Subcutaneous abdominal adipose tissue (tissue), 5 donors: ENCODE measurements around the gene CELF3.
"Not testable (repeated sequence)": the region's sequence is repeated elsewhere in the genome, so short reads cannot be mapped to it uniquely, and the experiment has no call there.

Experiments used
- H3K27ac ChIP-seq: one replicate; pipeline ENCODE4 v1.7.0; 2013; ENCODE audit warnings: low read depth, mild to moderate bottlenecking, inconsistent platforms, low read length, moderate library complexity
- H3K27me3 ChIP-seq, 5 donors: one replicate each; pipeline ENCODE4 v1.7.0; 2013; ENCODE audit warnings: low read length in 5 of 5, inconsistent platforms in 1 of 5; ENCODE audit not compliant: control insufficient read depth in 5 of 5, insufficient read depth in 4 of 5
- H3K36me3 ChIP-seq, 5 donors: one replicate each; pipeline ENCODE4 v1.7.0; 2013; ENCODE audit warnings: low read length in 5 of 5; ENCODE audit not compliant: control insufficient read depth in 5 of 5, insufficient read depth in 5 of 5
- H3K4me1 ChIP-seq, 5 donors: one replicate each; pipeline ENCODE4 v1.7.0; 2013; ENCODE audit warnings: low read length in 5 of 5, mild to moderate bottlenecking in 3 of 5, moderate library complexity in 1 of 5; ENCODE audit not compliant: control insufficient read depth in 5 of 5, insufficient read depth in 5 of 5
- H3K4me3 ChIP-seq, 5 donors: one replicate each; pipeline ENCODE4 v1.7.0; 2013; ENCODE audit warnings: low read length in 5 of 5, low read depth in 1 of 5
- H3K9ac ChIP-seq, 5 donors: one replicate each; pipeline ENCODE4 v1.7.0; 2013; ENCODE audit warnings: low read length in 5 of 5, mild to moderate bottlenecking in 4 of 5, moderate library complexity in 3 of 5
- H3K9me3 ChIP-seq, 5 donors: one replicate each; pipeline ENCODE4 v1.7.0; 2013; ENCODE audit warnings: low read length in 5 of 5; ENCODE audit not compliant: control insufficient read depth in 5 of 5
- donor health status: healthy.
- donor health status: healthy.
- donor health status: healthy.
- donor health status: healthy.
- donor health status: healthy.

The CELF3 gene

GRCh38 chr1:151681923-151682322 is 34.7 kb downstream of the CELF3 start:
- H3K4me1 ChIP-seq: peaks cover 0 to 4% (median 0%) of the 10 kb centered on the region in 5 donors
- H3K9ac ChIP-seq: no peak overlapping the region
- no peaks in the 10 kb centered on the region for H3K9me3 ChIP-seq
- H3K36me3 ChIP-seq: peaks cover 4 to 40% (median 19%) of the 10 kb centered on the region in 5 donors
- H3K27ac ChIP-seq: no peak overlapping the region
- no peaks in the 10 kb centered on the region for H3K27me3 ChIP-seq
- no peak overlapping the region for H3K4me3 ChIP-seq

- Histone ChIP-seq H3K9ac (no peak overlapping the region), H3K9me3 (no peaks in the 10 kb centered on the region), H3K4me3 (no peak overlapping the region), H3K27me3 (no peaks in the 10 kb centered on the region), H3K36me3 (peaks cover 4 to 35% (median 14%) of the 10 kb centered on the region in 5 donors), H3K27ac (no peak overlapping the region), H3K4me1 (peaks cover 0 to 4% (median 0%) of the 10 kb centered on the region in 5 donors)
These were observed 35.8 kb downstream of the CELF3 start for GRCh38 chr1:151680826-151681225.

GRCh38 chr1:151680391-151680790 is 36.2 kb downstream of the CELF3 start:
- no peak overlapping the region for H3K4me3 ChIP-seq
- H3K36me3 ChIP-seq: peaks cover 4 to 31% (median 14%) of the 10 kb centered on the region in 5 donors
- no peak overlapping the region for H3K9ac ChIP-seq
- peaks cover 0 to 4% (median 0%) of the 10 kb centered on the region in 5 donors for H3K4me1 ChIP-seq
- H3K27ac ChIP-seq: no peak overlapping the region
- H3K27me3 ChIP-seq: no peaks in the 10 kb centered on the region
- no peaks in the 10 kb centered on the region for H3K9me3 ChIP-seq

- Histone ChIP-seq H3K27ac (no peak overlapping the region), H3K4me3 (no peak overlapping the region), H3K4me1 (peaks cover 0 to 3% (median 0%) of the 10 kb centered on the region in 5 donors), H3K36me3 (peaks cover 5 to 20% (median 8%) of the 10 kb centered on the region in 5 donors), H3K9ac (no peak overlapping the region), H3K27me3 (no peaks in the 10 kb centered on the region), H3K9me3 (peaks cover 0 to 7% (median 0%) of the 10 kb centered on the region in 5 donors)
These were observed 43.2 kb downstream of the CELF3 start for GRCh38 chr1:151673407-151673806.

- not testable (repeated sequence) for H3K27ac ChIP-seq, H3K27me3 ChIP-seq, H3K4me1 ChIP-seq, H3K9me3 ChIP-seq, H3K9ac ChIP-seq, H3K4me3 ChIP-seq
- peaks cover 5 to 21% (median 8%) of the 10 kb centered on the region in 5 donors for H3K36me3 ChIP-seq
These were observed 46.4 kb downstream of the CELF3 start for GRCh38 chr1:151670036-151670675.

- Histone ChIP-seq H3K36me3 (peaks cover 5 to 21% (median 8%) of the 10 kb centered on the region in 5 donors), H3K27ac (no peak overlapping the region), H3K9ac (no peak overlapping the region), H3K27me3 (no peaks in the 10 kb centered on the region), H3K4me1 (peaks cover 0 to 3% (median 0%) of the 10 kb centered on the region in 5 donors), H3K4me3 (no peak overlapping the region), H3K9me3 (peaks cover 0 to 7% (median 0%) of the 10 kb centered on the region in 5 donors)
These were observed 48.5 kb downstream of the CELF3 start for GRCh38 chr1:151668090-151668489.

- H3K36me3 ChIP-seq: peaks cover 18 to 35% (median 29%) of the 10 kb centered on the region in 5 donors
- H3K9ac ChIP-seq: no peak overlapping the region
- H3K27me3 ChIP-seq: no peaks in the 10 kb centered on the region
- no peak overlapping the region for H3K27ac ChIP-seq
- H3K9me3 ChIP-seq: no peaks in the 10 kb centered on the region
- H3K4me1 ChIP-seq: no peaks in the 10 kb centered on the region
- no peak overlapping the region for H3K4me3 ChIP-seq
These were observed 54.9 kb downstream of the CELF3 start for GRCh38 chr1:151661751-151662150.

GRCh38 chr1:151655371-151655770 is 61.2 kb downstream of the CELF3 start:
- Histone ChIP-seq H3K4me3 (no peak overlapping the region), H3K36me3 (peaks cover 10 to 16% (median 12%) of the 10 kb centered on the region in 5 donors), H3K9ac (no peak overlapping the region), H3K27ac (no peak overlapping the region), H3K9me3 (no peaks in the 10 kb centered on the region), H3K27me3 (no peaks in the 10 kb centered on the region), H3K4me1 (peaks cover 0 to 14% (median 3%) of the 10 kb centered on the region in 5 donors)

GRCh38 chr1:151653397-151653796 is 63.2 kb downstream of the CELF3 start:
- no peaks in the 10 kb centered on the region for H3K27me3 ChIP-seq
- H3K9me3 ChIP-seq: no peaks in the 10 kb centered on the region
- peaks cover 3 to 5% (median 4%) of the 10 kb centered on the region in 5 donors for H3K36me3 ChIP-seq
- H3K4me3 ChIP-seq: no peak overlapping the region
- no peak overlapping the region for H3K9ac ChIP-seq
- no peak overlapping the region for H3K27ac ChIP-seq
- H3K4me1 ChIP-seq: peaks cover 0 to 14% (median 3%) of the 10 kb centered on the region in 5 donors
